ENCODE results near the gene BDKRB2. TPM values are rescaled to one million over a fixed set of nuclear protein-coding genes. Genes with fewer than 3 reads are reported as not detected.
A peak's percentile ranks its signal among the peaks of the same experiment; 100 is the strongest.

Gene BDKRB2
- total and polyA plus RNA-seq, 2 of the 13 experiments (the other 11 are each of a cell fraction or from before 2014, with no cell fraction given), result 0.03 TPM; not detected in 1

DNA sequence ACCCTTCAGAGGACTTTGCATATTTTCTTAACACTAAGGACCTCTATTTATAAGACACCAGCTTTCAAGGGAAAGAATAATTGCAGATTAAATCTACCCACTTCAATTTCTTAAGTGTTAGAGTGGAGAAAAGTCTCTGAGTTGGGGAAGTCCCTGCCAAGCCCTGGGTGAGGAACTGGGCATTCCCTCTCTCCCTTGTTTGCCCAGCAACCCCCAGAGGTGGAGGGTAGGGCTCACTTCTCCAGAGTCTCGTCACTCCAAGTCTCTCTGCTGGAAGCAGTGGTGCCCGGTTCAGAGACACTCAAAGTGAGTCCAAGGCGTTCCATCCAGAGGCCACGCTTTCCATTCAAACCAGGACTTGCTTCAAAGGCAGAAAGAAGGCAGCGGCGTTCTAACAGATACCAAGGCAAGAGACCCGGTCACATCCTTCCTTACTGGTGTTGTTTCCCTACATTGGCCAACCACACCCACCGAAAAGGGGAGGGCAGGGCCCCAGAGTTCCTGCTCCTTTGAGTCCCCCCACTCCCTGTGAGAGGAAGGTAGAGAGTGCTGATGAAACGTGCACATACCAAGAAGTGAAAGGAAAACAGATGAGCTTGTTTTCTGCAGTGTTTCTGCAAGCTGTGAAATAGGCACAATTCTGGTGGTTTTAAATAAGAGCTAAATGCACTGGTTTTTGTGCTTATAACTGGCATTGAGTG, 6.1 kb upstream of the BDKRB2 start:
- H3K4me2 ChIP-seq (ENCODE audit: low read depth, low read length), result peak overlapping the region; percentile 16; the same call in 1 of the 2 replicates
- in situ Hi-C loops (cut with HindIII; ENCODE audit: extremely low pct_ligation_motif_present, low pct_unique_long_range_greater_than_20kb) (no loop called here), intact Hi-C loops (cut with micrococcal nuclease; ENCODE audit: unreplicated experiment) (no loop called here)
- H2AFZ ChIP-seq (ENCODE audit: low read length), result no peak overlapping the region
- no peak overlapping the region for H3K27ac ChIP-seq (ENCODE audit: extremely low read length, insufficient read depth, low read length)
- FAIRE-seq, result no peak
- H3K79me2 ChIP-seq (ENCODE audit: insufficient read depth, low read length), result no peaks in the 10 kb centered on the region
- ChIA-PET POLR2A (no interaction called here), CTCF (ENCODE audit: low intra/inter-chr PET ratio, low total read pairs) (no interaction called here)
- H3K9ac ChIP-seq (ENCODE audit: insufficient read depth, low read depth, low read length), result no peak overlapping the region
- no peak overlapping the region for H3K4me3 ChIP-seq (replicated peaks in 1 of 3; ENCODE audit: insufficient read depth in 1 of 3, low read depth in 2 of 3, low read length in 3 of 3)
- ATAC-seq, result no peak
- H3K9me3 ChIP-seq (ENCODE audit: low read length), result no peaks in the 10 kb centered on the region
- H3K4me1 ChIP-seq (ENCODE audit: insufficient read depth, low read length), result peaks cover 44% of the 10 kb centered on the region
- DNase-seq (ENCODE audit: low spot score), result no peak
- no peak for TF ChIP-seq ZNF772 (CRISPR knock-in tag; IDR thresholded peaks at IDR 0.05)
- no peak for TF ChIP-seq ZBTB7A (CRISPR knock-in tag; IDR thresholded peaks at IDR 0.05)
- no peaks in the 10 kb centered on the region; a peak in 1 of 5 replicates for H3K27me3 ChIP-seq (ENCODE audit: control insufficient read depth in 1 of 2, insufficient read depth in 2 of 2, low read length in 2 of 2)
- 32% methylated on average over 6 of the region's 9 CpGs for WGBS (ENCODE audit: low lambda C conversion rate)
- H4K20me1 ChIP-seq (ENCODE audit: insufficient read depth, low read length), result no peaks in the 10 kb centered on the region
- BruUV-seq (replicated peaks), result no TSS peak
- H3K36me3 ChIP-seq (replicated peaks in 1 of 2; ENCODE audit: control insufficient read depth in 1 of 2, insufficient read depth in 2 of 2, low read length in 2 of 2), result no peaks in the 10 kb centered on the region

DNA sequence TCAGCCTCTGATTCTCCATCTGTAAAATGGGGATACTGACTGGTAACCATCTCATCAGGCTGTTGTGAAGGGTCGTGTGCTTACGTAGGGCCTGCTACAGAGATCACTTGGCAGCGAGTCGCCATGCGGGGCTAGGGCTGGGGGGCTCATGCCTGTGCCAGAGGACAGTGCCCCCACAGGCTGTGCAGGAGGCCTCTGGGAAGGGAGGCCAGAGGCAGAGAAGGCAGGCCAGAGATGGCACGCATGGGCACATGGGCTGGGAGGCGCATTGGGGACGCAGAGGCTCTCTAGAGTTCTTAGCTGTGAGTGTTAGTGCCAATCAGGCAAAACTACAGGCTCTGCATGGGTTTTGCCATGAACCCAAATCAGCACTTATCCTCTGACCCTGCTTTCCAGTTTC, 3.5 kb upstream of the BDKRB2 start:
- H3K4me1 ChIP-seq (ENCODE audit: insufficient read depth, low read length), result peaks cover 40% of the 10 kb centered on the region
- ATAC-seq (no peak), FAIRE-seq (no peak), DNase-seq (ENCODE audit: low spot score) (no peak)
- no peak overlapping the region for H2AFZ ChIP-seq (ENCODE audit: low read length)
- no peak overlapping the region for H3K27ac ChIP-seq (ENCODE audit: extremely low read length, insufficient read depth, low read length)
- intact Hi-C loops (cut with micrococcal nuclease; ENCODE audit: unreplicated experiment), result loop anchor here (10.0 kb wide), 1 partner anchor 64 kb away; no protein-coding TSS in a partner anchor
- CTCF ChIA-PET (ENCODE audit: low intra/inter-chr PET ratio, low total read pairs), result no interaction called here
- H3K4me3 ChIP-seq (replicated peaks in 1 of 3; ENCODE audit: insufficient read depth in 1 of 3, low read depth in 2 of 3, low read length in 3 of 3), result no peak overlapping the region
- TF ChIP-seq MXI1 (IDR thresholded peaks at IDR 0.05; ENCODE audit: borderline replicate concordance, low read depth, low read length), result no peak
- TF ChIP-seq MYC (CRISPR knock-in tag; IDR thresholded peaks at IDR 0.05; ENCODE audit: borderline replicate concordance), result no peak
- TF ChIP-seq, protein P1, sequence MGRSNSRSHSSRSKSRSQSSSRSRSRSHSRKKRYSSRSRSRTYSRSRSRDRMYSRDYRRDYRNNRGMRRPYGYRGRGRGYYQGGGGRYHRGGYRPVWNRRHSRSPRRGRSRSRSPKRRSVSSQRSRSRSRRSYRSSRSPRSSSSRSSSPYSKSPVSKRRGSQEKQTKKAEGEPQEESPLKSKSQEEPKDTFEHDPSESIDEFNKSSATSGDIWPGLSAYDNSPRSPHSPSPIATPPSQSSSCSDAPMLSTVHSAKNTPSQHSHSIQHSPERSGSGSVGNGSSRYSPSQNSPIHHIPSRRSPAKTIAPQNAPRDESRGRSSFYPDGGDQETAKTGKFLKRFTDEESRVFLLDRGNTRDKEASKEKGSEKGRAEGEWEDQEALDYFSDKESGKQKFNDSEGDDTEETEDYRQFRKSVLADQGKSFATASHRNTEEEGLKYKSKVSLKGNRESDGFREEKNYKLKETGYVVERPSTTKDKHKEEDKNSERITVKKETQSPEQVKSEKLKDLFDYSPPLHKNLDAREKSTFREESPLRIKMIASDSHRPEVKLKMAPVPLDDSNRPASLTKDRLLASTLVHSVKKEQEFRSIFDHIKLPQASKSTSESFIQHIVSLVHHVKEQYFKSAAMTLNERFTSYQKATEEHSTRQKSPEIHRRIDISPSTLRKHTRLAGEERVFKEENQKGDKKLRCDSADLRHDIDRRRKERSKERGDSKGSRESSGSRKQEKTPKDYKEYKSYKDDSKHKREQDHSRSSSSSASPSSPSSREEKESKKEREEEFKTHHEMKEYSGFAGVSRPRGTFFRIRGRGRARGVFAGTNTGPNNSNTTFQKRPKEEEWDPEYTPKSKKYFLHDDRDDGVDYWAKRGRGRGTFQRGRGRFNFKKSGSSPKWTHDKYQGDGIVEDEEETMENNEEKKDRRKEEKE (IDR thresholded peaks at IDR 0.05), result no peak
- TF ChIP-seq ZNF629 (CRISPR knock-in tag; conservative IDR thresholded peaks at IDR 0.05), result 0 out of 2 replicates have a peak, but pooled peaks have one; percentile 9
- TF ChIP-seq HOXA5 (CRISPR knock-in tag; IDR thresholded peaks at IDR 0.05), result no peak
- TF ChIP-seq RFXANK (CRISPR knock-in tag; IDR thresholded peaks at IDR 0.05), result no peak
- no peak for TF ChIP-seq MBNL3 (CRISPR knock-in tag; conservative IDR thresholded peaks at IDR 0.05)
- TF ChIP-seq, protein P2, sequence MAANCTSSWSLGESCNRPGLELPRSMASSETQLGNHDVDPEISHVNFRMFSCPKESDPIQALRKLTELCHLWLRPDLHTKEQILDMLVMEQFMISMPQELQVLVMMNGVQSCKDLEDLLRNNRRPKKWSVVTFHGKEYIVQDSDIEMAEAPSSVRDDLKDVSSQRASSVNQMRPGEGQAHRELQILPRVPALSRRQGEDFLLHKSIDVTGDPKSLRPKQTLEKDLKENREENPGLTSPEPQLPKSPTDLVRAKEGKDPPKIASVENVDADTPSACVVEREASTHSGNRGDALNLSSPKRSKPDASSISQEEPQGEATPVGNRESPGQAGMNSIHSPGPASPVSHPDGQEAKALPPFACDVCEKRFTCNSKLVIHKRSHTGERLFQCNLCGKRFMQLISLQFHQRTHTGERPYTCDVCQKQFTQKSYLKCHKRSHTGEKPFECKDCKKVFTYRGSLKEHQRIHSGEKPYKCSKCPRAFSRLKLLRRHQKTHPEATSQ (CRISPR knock-in tag; IDR thresholded peaks at IDR 0.05; ENCODE audit: borderline replicate concordance), result no peak
- H3K36me3 ChIP-seq (replicated peaks in 1 of 2; ENCODE audit: control insufficient read depth in 1 of 2, insufficient read depth in 2 of 2, low read length in 2 of 2), result no peaks in the 10 kb centered on the region
- 82% methylated on average over 5 of the region's 8 CpGs for WGBS (ENCODE audit: low lambda C conversion rate)
- peaks cover 4 to 7% of the 10 kb centered on the region in 2 experiments; a peak in 3 of 5 replicates for H3K27me3 ChIP-seq (ENCODE audit: control insufficient read depth in 1 of 2, insufficient read depth in 2 of 2, low read length in 2 of 2)
- in situ Hi-C loops (cut with HindIII; ENCODE audit: extremely low pct_ligation_motif_present, low pct_unique_long_range_greater_than_20kb), result no loop called here
- POLR2A ChIA-PET, result no interaction called here
- no peaks in the 10 kb centered on the region for H3K9me3 ChIP-seq (ENCODE audit: low read length)
- no peak overlapping the region for H3K4me2 ChIP-seq (ENCODE audit: low read depth, low read length)
- H3K9ac ChIP-seq (ENCODE audit: insufficient read depth, low read depth, low read length), result no peak overlapping the region
- no TSS peak for BruUV-seq (replicated peaks)
- H4K20me1 ChIP-seq (ENCODE audit: insufficient read depth, low read length), result no peaks in the 10 kb centered on the region
- no peaks in the 10 kb centered on the region for H3K79me2 ChIP-seq (ENCODE audit: insufficient read depth, low read length)
